Measurements from ENCODE around the gene TCF7L2.

Gene TCF7L2

GRCh38 chr10:112949875-112950507 is at the start of gene TCF7L2:
TSS of gene TCF7L2 (plus strand) at chr10:112950247. CDS start at chr10:112950757, 510 bp downstream.
- Mint-ChIP-seq H3K4me1 (ENCODE audit: low read depth) (peaks cover 19% of the 10 kb centered on the region), H3K9me3 (no peaks in the 10 kb centered on the region), H3K27me3 (ENCODE audit: low read depth) (peaks cover 77% of the 10 kb centered on the region), H3K4me3 (peak within 1 kb of the TSS; percentile 83), H3K27ac (no peak within 1 kb of the TSS), H3K36me3 (ENCODE audit: low read depth) (no peaks in the 10 kb centered on the region)
- no peak for DNase-seq (ENCODE audit: low spot score)

GRCh38 chr10:112902730-112903129 is 47.3 kb upstream of the TCF7L2 start:
- H3K27ac Mint-ChIP-seq = no peak overlapping the region
- H3K9me3 Mint-ChIP-seq = no peaks in the 10 kb centered on the region
- no peak overlapping the region for H3K4me3 Mint-ChIP-seq
- no peaks in the 10 kb centered on the region for H3K36me3 Mint-ChIP-seq (ENCODE audit: low read depth)
- H3K27me3 Mint-ChIP-seq (ENCODE audit: low read depth) = no peaks in the 10 kb centered on the region
- H3K4me1 Mint-ChIP-seq (ENCODE audit: low read depth) = no peaks in the 10 kb centered on the region
- no peak for DNase-seq (ENCODE audit: low spot score)

GRCh38 chr10:112904000-112904399 is 46.0 kb upstream of the TCF7L2 start:
- Mint-ChIP-seq H3K27ac (no peak overlapping the region), H3K36me3 (ENCODE audit: low read depth) (no peaks in the 10 kb centered on the region), H3K27me3 (ENCODE audit: low read depth) (no peaks in the 10 kb centered on the region), H3K4me1 (ENCODE audit: low read depth) (no peaks in the 10 kb centered on the region), H3K9me3 (no peaks in the 10 kb centered on the region), H3K4me3 (no peak overlapping the region)
- DNase-seq (ENCODE audit: low spot score) = no peak

- no peaks in the 10 kb centered on the region for H3K27me3 Mint-ChIP-seq (ENCODE audit: low read depth)
- no peak overlapping the region for H3K4me3 Mint-ChIP-seq
- no peaks in the 10 kb centered on the region for H3K9me3 Mint-ChIP-seq
- no peak overlapping the region for H3K27ac Mint-ChIP-seq
- no peaks in the 10 kb centered on the region for H3K36me3 Mint-ChIP-seq (ENCODE audit: low read depth)
- H3K4me1 Mint-ChIP-seq (ENCODE audit: low read depth) = no peaks in the 10 kb centered on the region
- no peak for DNase-seq (ENCODE audit: low spot score)
These were observed 43.1 kb upstream of the TCF7L2 start for GRCh38 chr10:112906945-112907344.

GRCh38 chr10:112907893-112908292 is 42.2 kb upstream of the TCF7L2 start:
- H3K27me3 Mint-ChIP-seq (ENCODE audit: low read depth) = no peaks in the 10 kb centered on the region
- no peak for DNase-seq (ENCODE audit: low spot score)
- no peaks in the 10 kb centered on the region for H3K4me1 Mint-ChIP-seq (ENCODE audit: low read depth)
- no peak overlapping the region for H3K4me3 Mint-ChIP-seq
- no peaks in the 10 kb centered on the region for H3K9me3 Mint-ChIP-seq
- no peaks in the 10 kb centered on the region for H3K36me3 Mint-ChIP-seq (ENCODE audit: low read depth)
- no peak overlapping the region for H3K27ac Mint-ChIP-seq

- H3K4me1 Mint-ChIP-seq (ENCODE audit: low read depth) = no peaks in the 10 kb centered on the region
- H3K27ac Mint-ChIP-seq = no peak overlapping the region
- no peak for DNase-seq (ENCODE audit: low spot score)
- no peaks in the 10 kb centered on the region for H3K36me3 Mint-ChIP-seq (ENCODE audit: low read depth)
- H3K27me3 Mint-ChIP-seq (ENCODE audit: low read depth) = peaks cover 3% of the 10 kb centered on the region
- no peaks in the 10 kb centered on the region for H3K9me3 Mint-ChIP-seq
- no peak overlapping the region for H3K4me3 Mint-ChIP-seq
These were observed 38.8 kb upstream of the TCF7L2 start for GRCh38 chr10:112911206-112911605.

GRCh38 chr10:112912410-112912928 is 37.6 kb upstream of the TCF7L2 start:
- Mint-ChIP-seq H3K27ac (no peak overlapping the region), H3K4me3 (no peak overlapping the region), H3K36me3 (ENCODE audit: low read depth) (no peaks in the 10 kb centered on the region), H3K27me3 (ENCODE audit: low read depth) (peaks cover 3% of the 10 kb centered on the region), H3K9me3 (no peaks in the 10 kb centered on the region), H3K4me1 (ENCODE audit: low read depth) (no peaks in the 10 kb centered on the region)
- DNase-seq (ENCODE audit: low spot score) = no peak

GRCh38 chr10:112913255-112913654 is 36.8 kb upstream of the TCF7L2 start:
- Mint-ChIP-seq H3K4me3 (no peak overlapping the region), H3K36me3 (ENCODE audit: low read depth) (no peaks in the 10 kb centered on the region), H3K27me3 (ENCODE audit: low read depth) (peaks cover 3% of the 10 kb centered on the region), H3K9me3 (no peaks in the 10 kb centered on the region), H3K4me1 (ENCODE audit: low read depth) (no peaks in the 10 kb centered on the region), H3K27ac (no peak overlapping the region)
- no peak for DNase-seq (ENCODE audit: low spot score)

GRCh38 chr10:112913661-112914287 is 36.3 kb upstream of the TCF7L2 start:
- Mint-ChIP-seq H3K4me1 (ENCODE audit: low read depth) (no peaks in the 10 kb centered on the region), H3K27me3 (ENCODE audit: low read depth) (peaks cover 3% of the 10 kb centered on the region), H3K4me3 (no peak overlapping the region), H3K9me3 (no peaks in the 10 kb centered on the region), H3K36me3 (ENCODE audit: low read depth) (no peaks in the 10 kb centered on the region), H3K27ac (no peak overlapping the region)
- no peak for DNase-seq (ENCODE audit: low spot score)

- H3K27me3 Mint-ChIP-seq (ENCODE audit: low read depth) = peaks cover 5% of the 10 kb centered on the region
- H3K4me3 Mint-ChIP-seq = no peak overlapping the region
- no peaks in the 10 kb centered on the region for H3K36me3 Mint-ChIP-seq (ENCODE audit: low read depth)
- H3K27ac Mint-ChIP-seq = no peak overlapping the region
- H3K9me3 Mint-ChIP-seq = no peaks in the 10 kb centered on the region
- no peaks in the 10 kb centered on the region for H3K4me1 Mint-ChIP-seq (ENCODE audit: low read depth)
- no peak for DNase-seq (ENCODE audit: low spot score)
These were observed 35.6 kb upstream of the TCF7L2 start for GRCh38 chr10:112914288-112914952.

GRCh38 chr10:112915590-112916572 is 34.2 kb upstream of the TCF7L2 start:
- H3K36me3 Mint-ChIP-seq (ENCODE audit: low read depth) = no peaks in the 10 kb centered on the region
- no peaks in the 10 kb centered on the region for H3K4me1 Mint-ChIP-seq (ENCODE audit: low read depth)
- no peak overlapping the region for H3K4me3 Mint-ChIP-seq
- DNase-seq (ENCODE audit: low spot score) = no peak
- no peaks in the 10 kb centered on the region for H3K9me3 Mint-ChIP-seq
- peaks cover 5% of the 10 kb centered on the region for H3K27me3 Mint-ChIP-seq (ENCODE audit: low read depth)
- no peak overlapping the region for H3K27ac Mint-ChIP-seq

GRCh38 chr10:112917681-112918080 is 32.4 kb upstream of the TCF7L2 start:
- no peak overlapping the region for H3K4me3 Mint-ChIP-seq
- no peak for DNase-seq (ENCODE audit: low spot score)
- no peak overlapping the region for H3K27ac Mint-ChIP-seq
- H3K36me3 Mint-ChIP-seq (ENCODE audit: low read depth) = no peaks in the 10 kb centered on the region
- no peaks in the 10 kb centered on the region for H3K4me1 Mint-ChIP-seq (ENCODE audit: low read depth)
- no peaks in the 10 kb centered on the region for H3K9me3 Mint-ChIP-seq
- H3K27me3 Mint-ChIP-seq (ENCODE audit: low read depth) = peaks cover 5% of the 10 kb centered on the region

GRCh38 chr10:112918771-112919170 is 31.3 kb upstream of the TCF7L2 start:
- no peak overlapping the region for H3K4me3 Mint-ChIP-seq
- no peak for DNase-seq (ENCODE audit: low spot score)
- H3K9me3 Mint-ChIP-seq = no peaks in the 10 kb centered on the region

More at GRCh38 chr10:112918771-112919170, 31.3 kb upstream of the TCF7L2 start:
- H3K27me3 Mint-ChIP-seq (ENCODE audit: low read depth) = peaks cover 5% of the 10 kb centered on the region
- H3K27ac Mint-ChIP-seq = no peak overlapping the region
- H3K36me3 Mint-ChIP-seq (ENCODE audit: low read depth) = no peaks in the 10 kb centered on the region
- no peaks in the 10 kb centered on the region for H3K4me1 Mint-ChIP-seq (ENCODE audit: low read depth)

Data from T-helper 2 cell treated with Interferon-gamma antibody and Interleukin-4, amounts not matched to agents 5 μg/mL and 100 μg/mL, for 36 hours (primary cell).